Right lobe of liver (tissue), 6 donors: Measurements from ENCODE around the gene SH3YL1. TPM values are rescaled to one million over a fixed set of nuclear protein-coding genes. Genes with fewer than 3 reads are reported as not detected.

Experiments used
- ATAC-seq, 4 donors: fragments of 200-7000 bp; cut with Tn5 transposase; one replicate each; pipeline ENCODE4 v1.9.1; 2020; ENCODE audit warnings: mild to moderate bottlenecking in 4 of 4, moderate library complexity in 4 of 4
- DNase-seq, 3 donors: peaks; one replicate each; pipeline ENCODE4 v3.0.0-alpha.2; 2020
- H3K27ac ChIP-seq, 3 donors: fragments of 200-600 bp; one replicate each; pipeline ENCODE4 v1.8.0; 2022
- H3K27me3 ChIP-seq, 2 donors: fragments of 200-600 bp; one replicate each; pipeline ENCODE4 v1.8.0; 2022
- H3K36me3 ChIP-seq, 4 donors: fragments of 200-600 bp; sonication (generic) in 1 of 4; one replicate each; pipeline versions ENCODE4 v1.5.1 to v1.8.0; 2017 to 2022; ENCODE audit warnings: control low read depth in 1 of 4
- H3K4me1 ChIP-seq, 4 donors: fragments of 200-600 bp; sonication (generic) in 1 of 4; one replicate each; pipeline versions ENCODE4 v1.5.1 to v1.8.0; 2017 to 2022; ENCODE audit warnings: control low read depth in 1 of 4
- H3K4me3 ChIP-seq, 3 donors: fragments of 200-600 bp; one replicate each; pipeline ENCODE4 v1.8.0; 2022
- H3K9me3 ChIP-seq, 4 donors: fragments of 200-600 bp; sonication (generic) in 1 of 4; one replicate each; pipeline versions ENCODE4 v1.5.1 to v1.8.0; 2017 to 2022; ENCODE audit warnings: control low read depth in 1 of 4
- CTCF ChIP-seq, 4 donors: fragments of 200-600 bp in 3 of 4; fragments of 450-650 bp in 1 of 4; IDR thresholded peaks; one replicate each; pipeline versions ENCODE4 v1.5.1 to v1.8.0; 2016 to 2022; ENCODE audit warnings: antibody characterized with exemption in 4 of 4, mild to moderate bottlenecking in 2 of 4
- POLR2A ChIP-seq: fragments of 450-650 bp; IDR thresholded peaks from one replicate; pipeline ENCODE4 v1.6.1; 2017; ENCODE audit warnings: antibody characterized with exemption, mild to moderate bottlenecking
- WGBS: methylation state at CpG from one replicate; pipeline ENCODE4 v1.1.6; 2018; ENCODE audit warnings: low coverage, low lambda C conversion rate; ENCODE audit not compliant: insufficient coverage; ENCODE audit errors: missing lambda C conversion rate; 5-methylcytosine and 5-hydroxymethylcytosine counted together
- intact Hi-C, 2 donors: fragments of 100-400 bp; cut with DNase I; formaldehyde crosslinking; loops; one replicate each; pipeline versions ENCODE4 v1.11.2 to v1.14.1; 2022
- total RNA-seq, 6 experiments: library from RNA; depleted of rRNA in 2 of 6; stranded (reverse); fragments of >200 nt in 2 of 6; fragmentation: NEBNext Ultra II Directional in 3 of 6; extraction: Animal tissue kit (Norgen Biotek cat#: 25700) in 3 of 6; gene quantifications; one replicate each; pipeline versions ENCODE4 v1.1.0 to v1.2.4, GENCODE V29; 2016 to 2023
- donor health status: DM: no; HTN: yes; CAD: no.
- donor health status: DM: no; HTN: no; CAD: no.
- donor health status: DM: no; HTN: no; CAD: no.
- donor health status: DM: no; HTN: yes; CAD: no.
- donor health status: DM: no; HTN: yes; CAD: no.

SH3YL1 gene
- total RNA-seq, 6 experiments from 2014 or later = 5.9 to 23.0 (median 8.7) TPM

GRCh38 chr2:279956-280649 is 16.3 kb upstream of the SH3YL1 start:
- TF ChIP-seq CTCF (IDR thresholded peaks at IDR 0.05) (no peak), POLR2A (no peak)
- intact Hi-C loops = no loop called here
- Histone ChIP-seq H3K9me3 (no peaks in the 10 kb centered on the region), H3K4me1 (peaks cover 0 to 7% (median 0%) of the 10 kb centered on the region in 4 donors), H3K27me3 (no peaks in the 10 kb centered on the region), H3K4me3 (no peak overlapping the region), H3K27ac (no peak overlapping the region), H3K36me3 (peaks cover 0 to 30% (median 10%) of the 10 kb centered on the region in 4 donors)
- WGBS = 73% methylated on average over 4 of the region's 4 CpGs
- no peak for DNase-seq
- ATAC-seq = peak in 3 of 4 donors; percentile 28 to 57 (median 48)

GRCh38 chr2:279366-279765 is 15.5 kb upstream of the SH3YL1 start:
- Histone ChIP-seq H3K4me1 (peaks cover 0 to 7% (median 0%) of the 10 kb centered on the region in 4 donors), H3K9me3 (no peaks in the 10 kb centered on the region), H3K4me3 (no peak overlapping the region), H3K27me3 (no peaks in the 10 kb centered on the region), H3K27ac (no peak overlapping the region), H3K36me3 (peaks cover 0 to 36% (median 11%) of the 10 kb centered on the region in 4 donors)
- 66% methylated on average over 4 of the region's 4 CpGs for WGBS
- ATAC-seq (no peak), DNase-seq (no peak)
- TF ChIP-seq POLR2A = no peak
- no peak for TF ChIP-seq CTCF (IDR thresholded peaks at IDR 0.05)
- intact Hi-C loops = no loop called here

GRCh38 chr2:278927-279320 is 15.1 kb upstream of the SH3YL1 start:
- peaks cover 0 to 36% (median 11%) of the 10 kb centered on the region in 4 donors for H3K36me3 ChIP-seq
- ATAC-seq = no peak
- peaks cover 0 to 7% (median 0%) of the 10 kb centered on the region in 4 donors for H3K4me1 ChIP-seq
- H3K4me3 ChIP-seq = no peak overlapping the region
- H3K27ac ChIP-seq = no peak overlapping the region
- no peak for DNase-seq
- TF ChIP-seq POLR2A = no peak
- no peak for TF ChIP-seq CTCF (IDR thresholded peaks at IDR 0.05)
- no peaks in the 10 kb centered on the region for H3K27me3 ChIP-seq
- H3K9me3 ChIP-seq = no peaks in the 10 kb centered on the region
- 90% methylated on average over 4 of the region's 4 CpGs for WGBS
- intact Hi-C loops = no loop called here

- WGBS = 80% methylated on average over 1 of the region's 2 CpGs
- H3K27ac ChIP-seq = no peak overlapping the region
- H3K36me3 ChIP-seq = peaks cover 0 to 36% (median 11%) of the 10 kb centered on the region in 4 donors
- no peak for ATAC-seq
- H3K9me3 ChIP-seq = no peaks in the 10 kb centered on the region
- no peak overlapping the region for H3K4me3 ChIP-seq
- H3K4me1 ChIP-seq = peaks cover 0 to 7% (median 0%) of the 10 kb centered on the region in 4 donors
- H3K27me3 ChIP-seq = no peaks in the 10 kb centered on the region
- DNase-seq = no peak
- TF ChIP-seq POLR2A (no peak), CTCF (IDR thresholded peaks at IDR 0.05) (no peak)
- intact Hi-C loops = no loop called here
Observed at GRCh38 chr2:278312-278926, 14.6 kb upstream of the SH3YL1 start.
